Hippocampal formation (tissue), 2 donors: ENCODE measurements around the gene AASDHPPT.

ENCODE experiments used
- DNase-seq, 2 donors: peaks; one replicate each; lab custom pipeline; 2025; lab: John Stamatoyannopoulos, UW

The AASDHPPT gene

GRCh38 chr11:106086135-106086534 is 8.7 kb downstream of the AASDHPPT start:
- no peak for DNase-seq

- DNase-seq: no peak
Measured at GRCh38 chr11:106086850-106087249, 9.4 kb downstream of the AASDHPPT start.

- DNase-seq: peak; percentile 11 to 29
Measured at GRCh38 chr11:106087815-106088435, 10.5 kb downstream of the AASDHPPT start.

GRCh38 chr11:106088896-106089295 is 11.4 kb downstream of the AASDHPPT start:
- DNase-seq: no peak

GRCh38 chr11:106091480-106092123 is 14.1 kb downstream of the AASDHPPT start:
- no peak for DNase-seq

- DNase-seq: no peak
Measured at GRCh38 chr11:106092446-106092845, 15.0 kb downstream of the AASDHPPT start.

GRCh38 chr11:106098893-106099553 is 21.6 kb downstream of the AASDHPPT start:
- no peak for DNase-seq

GRCh38 chr11:106101370-106101769 is 23.9 kb downstream of the AASDHPPT start:
- DNase-seq: no peak

GRCh38 chr11:106101819-106102218 is 24.4 kb downstream of the AASDHPPT start:
- DNase-seq: no peak

GRCh38 chr11:106105986-106106385 is 28.5 kb downstream of the AASDHPPT start:
- no peak for DNase-seq

GRCh38 chr11:106121570-106122320 is 44.3 kb downstream of the AASDHPPT start:
- DNase-seq: no peak

- no peak for DNase-seq
Measured at GRCh38 chr11:106127604-106128003, 50.1 kb downstream of the AASDHPPT start.

GRCh38 chr11:106128740-106129139 is 51.3 kb downstream of the AASDHPPT start:
- no peak for DNase-seq

GRCh38 chr11:106131998-106132397 is 54.5 kb downstream of the AASDHPPT start:
- DNase-seq: no peak

GRCh38 chr11:106132582-106133354 is 55.3 kb downstream of the AASDHPPT start:
- DNase-seq: no peak

GRCh38 chr11:106133529-106133928 is 56.1 kb downstream of the AASDHPPT start:
- DNase-seq: no peak

- no peak for DNase-seq
Measured at GRCh38 chr11:106137061-106137460, 59.6 kb downstream of the AASDHPPT start.

GRCh38 chr11:106137758-106138157 is 60.3 kb downstream of the AASDHPPT start:
- no peak for DNase-seq
